ENCODE results near the gene ZNF335.

DNA sequence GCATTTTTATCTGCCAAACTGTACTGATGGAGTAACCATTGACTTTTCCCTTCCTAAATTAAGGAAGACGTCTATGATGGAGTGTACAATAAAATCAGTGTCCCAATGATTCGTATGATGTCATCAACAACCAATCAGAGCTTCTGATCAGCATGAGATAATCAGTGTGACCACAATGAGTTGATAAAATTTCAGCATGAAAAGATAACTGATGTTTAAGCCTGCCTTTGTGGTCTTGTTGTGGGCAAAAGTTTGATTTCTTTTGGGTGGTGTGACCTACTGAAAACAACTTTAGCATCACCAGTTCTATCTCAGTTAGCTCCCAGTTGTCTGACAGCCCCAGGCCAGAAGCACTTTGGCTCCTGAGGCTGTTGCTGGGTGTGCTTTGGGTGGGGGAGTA is 34.2 kb downstream of the ZNF335 start:
- TF ChIP-seq, protein P1, sequence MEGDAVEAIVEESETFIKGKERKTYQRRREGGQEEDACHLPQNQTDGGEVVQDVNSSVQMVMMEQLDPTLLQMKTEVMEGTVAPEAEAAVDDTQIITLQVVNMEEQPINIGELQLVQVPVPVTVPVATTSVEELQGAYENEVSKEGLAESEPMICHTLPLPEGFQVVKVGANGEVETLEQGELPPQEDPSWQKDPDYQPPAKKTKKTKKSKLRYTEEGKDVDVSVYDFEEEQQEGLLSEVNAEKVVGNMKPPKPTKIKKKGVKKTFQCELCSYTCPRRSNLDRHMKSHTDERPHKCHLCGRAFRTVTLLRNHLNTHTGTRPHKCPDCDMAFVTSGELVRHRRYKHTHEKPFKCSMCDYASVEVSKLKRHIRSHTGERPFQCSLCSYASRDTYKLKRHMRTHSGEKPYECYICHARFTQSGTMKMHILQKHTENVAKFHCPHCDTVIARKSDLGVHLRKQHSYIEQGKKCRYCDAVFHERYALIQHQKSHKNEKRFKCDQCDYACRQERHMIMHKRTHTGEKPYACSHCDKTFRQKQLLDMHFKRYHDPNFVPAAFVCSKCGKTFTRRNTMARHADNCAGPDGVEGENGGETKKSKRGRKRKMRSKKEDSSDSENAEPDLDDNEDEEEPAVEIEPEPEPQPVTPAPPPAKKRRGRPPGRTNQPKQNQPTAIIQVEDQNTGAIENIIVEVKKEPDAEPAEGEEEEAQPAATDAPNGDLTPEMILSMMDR (IDR thresholded peaks at IDR 0.05; ENCODE audit: poor library complexity), result no peak
- no peak for TF ChIP-seq EZH2 (IDR thresholded peaks at IDR 0.05; ENCODE audit: borderline replicate concordance)
- no peak for TF ChIP-seq EZH2phosphoT487 (IDR thresholded peaks at IDR 0.05; ENCODE audit: low read depth, severe bottlenecking, unreplicated experiment)
